ENCODE results near the gene HOXD11. TPM values are rescaled to one million over a fixed set of nuclear protein-coding genes. Genes with fewer than 3 reads are reported as not detected.

Gene HOXD11
- total RNA-seq, 4 donors from 2014 or later = 0.21 to 1.8 (median 1.2) TPM; not detected in 1

DNA sequence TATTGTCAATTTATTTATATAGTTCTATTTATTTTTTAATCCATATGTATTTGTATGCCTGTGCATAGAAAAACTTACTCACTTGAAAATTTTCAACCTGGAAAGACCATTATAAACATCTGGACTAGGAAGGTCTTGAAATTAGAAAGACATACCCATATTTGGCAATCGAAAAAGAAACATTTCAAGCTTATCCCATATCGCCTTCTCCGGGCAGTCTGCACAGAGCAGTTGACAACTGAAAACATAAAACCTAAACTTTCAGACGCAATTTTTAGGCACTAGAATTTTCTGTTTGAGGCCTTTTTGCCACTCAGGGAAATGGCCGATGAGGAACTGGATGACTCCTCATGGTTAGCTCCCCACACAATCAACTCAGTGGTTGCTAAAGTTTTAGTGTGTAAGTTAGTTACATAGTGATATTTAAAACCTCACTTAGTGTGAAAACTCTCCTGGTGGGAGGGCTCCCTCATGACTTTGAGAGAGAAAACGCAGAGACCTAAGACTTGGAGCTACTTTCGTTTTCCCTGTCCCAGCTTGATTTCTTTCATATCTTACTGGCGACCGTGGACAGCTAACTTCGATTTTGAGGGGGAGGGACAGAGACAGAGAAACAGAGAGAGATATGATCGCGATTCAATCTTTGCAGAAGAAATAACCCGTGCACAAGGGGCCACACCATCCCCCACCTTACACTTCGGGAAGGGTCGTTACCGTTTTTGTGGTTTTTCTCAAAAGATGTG, 10.7 kb upstream of the HOXD11 start:
- peaks cover 8 to 98% of the 10 kb centered on the region in 2 donors for H3K27me3 ChIP-seq
- peaks cover 0 to 66% (median 11%) of the 10 kb centered on the region in 4 donors for H3K4me1 ChIP-seq
- DNase-seq (ENCODE audit: low spot score in 2 of 2) = no peak
- H3K27ac ChIP-seq = no peak overlapping the region
- peak overlapping the region in 1 of 4 donors; percentile 41 for H3K4me3 ChIP-seq
- TF ChIP-seq, protein P1, sequence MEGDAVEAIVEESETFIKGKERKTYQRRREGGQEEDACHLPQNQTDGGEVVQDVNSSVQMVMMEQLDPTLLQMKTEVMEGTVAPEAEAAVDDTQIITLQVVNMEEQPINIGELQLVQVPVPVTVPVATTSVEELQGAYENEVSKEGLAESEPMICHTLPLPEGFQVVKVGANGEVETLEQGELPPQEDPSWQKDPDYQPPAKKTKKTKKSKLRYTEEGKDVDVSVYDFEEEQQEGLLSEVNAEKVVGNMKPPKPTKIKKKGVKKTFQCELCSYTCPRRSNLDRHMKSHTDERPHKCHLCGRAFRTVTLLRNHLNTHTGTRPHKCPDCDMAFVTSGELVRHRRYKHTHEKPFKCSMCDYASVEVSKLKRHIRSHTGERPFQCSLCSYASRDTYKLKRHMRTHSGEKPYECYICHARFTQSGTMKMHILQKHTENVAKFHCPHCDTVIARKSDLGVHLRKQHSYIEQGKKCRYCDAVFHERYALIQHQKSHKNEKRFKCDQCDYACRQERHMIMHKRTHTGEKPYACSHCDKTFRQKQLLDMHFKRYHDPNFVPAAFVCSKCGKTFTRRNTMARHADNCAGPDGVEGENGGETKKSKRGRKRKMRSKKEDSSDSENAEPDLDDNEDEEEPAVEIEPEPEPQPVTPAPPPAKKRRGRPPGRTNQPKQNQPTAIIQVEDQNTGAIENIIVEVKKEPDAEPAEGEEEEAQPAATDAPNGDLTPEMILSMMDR (IDR thresholded peaks at IDR 0.05) = no peak
- TF ChIP-seq POLR2A (IDR thresholded peaks at IDR 0.05) (no peak), EP300 (IDR thresholded peaks at IDR 0.05) (peak in 1 of 2 donors; percentile 81)
- H3K9me3 ChIP-seq = no peaks in the 10 kb centered on the region
- H3K36me3 ChIP-seq = no peaks in the 10 kb centered on the region
- WGBS, 2 donors = 11 to 16% methylated on average over 16 of the region's 16 CpGs

DNA sequence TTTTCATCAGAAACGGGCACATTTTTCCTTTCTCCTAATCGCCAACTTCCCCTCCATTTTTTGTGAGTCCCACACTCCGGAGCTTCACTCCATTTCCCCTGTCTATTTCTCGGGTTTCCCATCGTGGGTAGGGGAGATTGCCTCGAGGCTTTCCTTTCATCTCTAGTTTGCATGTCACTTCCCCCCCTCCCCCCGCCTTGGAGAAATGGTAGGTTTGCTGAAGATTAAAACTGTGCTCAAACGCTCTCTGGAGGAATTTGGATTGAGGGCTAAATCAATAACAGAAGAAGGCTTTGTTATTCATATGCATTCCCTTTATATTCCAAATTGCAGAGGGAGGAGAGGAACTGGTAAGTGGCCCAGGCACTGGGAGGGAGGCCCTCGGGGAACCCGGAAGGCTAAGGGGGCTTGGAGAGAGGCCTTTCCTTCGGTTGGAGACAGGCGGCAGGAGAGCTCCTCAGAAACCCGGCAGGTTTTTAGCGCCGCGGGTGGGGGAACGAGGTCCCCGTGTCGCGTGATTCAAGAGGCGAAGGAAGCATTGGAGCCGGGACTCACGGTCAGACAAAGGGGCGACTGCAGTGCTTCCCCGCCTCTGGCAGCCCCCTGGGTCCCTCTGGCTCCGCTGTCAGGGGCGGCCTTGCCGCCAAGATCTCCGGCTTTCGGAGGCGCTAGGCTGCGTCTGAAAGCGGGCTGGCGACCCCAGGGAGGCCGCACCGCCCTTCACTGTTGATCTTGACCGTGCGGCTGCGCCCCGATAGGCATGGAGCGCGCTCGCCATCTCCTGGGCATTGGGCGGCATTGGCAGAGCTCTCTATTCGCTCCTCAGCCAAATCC, 9.9 kb upstream of the HOXD11 start:
- TF ChIP-seq, protein P1 (IDR thresholded peaks at IDR 0.05) = peak; percentile 66 to 74 (median 71)
- TF ChIP-seq EP300 (IDR thresholded peaks at IDR 0.05) (no peak), POLR2A (IDR thresholded peaks at IDR 0.05) (no peak)
- peak; percentile 42 to 48 for DNase-seq (ENCODE audit: low spot score in 2 of 2)
- Histone ChIP-seq H3K9me3 (no peaks in the 10 kb centered on the region), H3K4me3 (peak overlapping the region; percentile 12 to 41 (median 22)), H3K4me1 (peaks cover 0 to 59% (median 11%) of the 10 kb centered on the region in 4 donors), H3K27me3 (peaks cover 8 to 98% of the 10 kb centered on the region in 2 donors), H3K27ac (no peak overlapping the region), H3K36me3 (no peaks in the 10 kb centered on the region)
- WGBS, 2 donors = 3% methylated on average over 36 to 43 of the region's 45 CpGs

DNA sequence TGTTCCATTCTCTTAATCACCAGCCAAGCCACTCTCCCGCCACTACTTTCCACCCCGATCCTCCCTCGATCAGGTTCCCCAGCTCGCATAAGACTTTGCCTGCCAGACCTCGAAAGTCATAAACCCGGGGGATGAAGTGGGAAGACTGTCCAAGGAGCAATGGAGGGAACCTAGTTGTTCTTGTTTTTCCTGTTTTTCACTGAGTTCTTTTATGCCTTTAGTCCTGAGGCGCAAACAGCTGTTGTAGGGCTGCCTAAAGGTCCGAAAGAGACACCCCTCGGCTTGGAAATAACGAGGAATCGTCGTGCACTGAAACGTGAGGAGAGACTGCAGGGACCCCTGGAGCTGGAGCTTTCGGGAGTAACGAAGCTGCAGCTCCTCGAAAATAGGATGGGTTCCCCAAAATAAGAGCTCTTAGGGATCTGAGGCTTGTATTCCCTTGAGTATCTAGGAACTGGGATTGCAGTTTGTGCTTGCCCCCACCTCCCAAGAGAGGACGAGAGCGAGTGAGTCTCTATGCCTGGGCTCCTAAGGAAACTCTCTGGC, 9.2 kb upstream of the HOXD11 start:
- H3K4me3 ChIP-seq = no peak overlapping the region
- TF ChIP-seq EP300 (IDR thresholded peaks at IDR 0.05) (no peak), POLR2A (IDR thresholded peaks at IDR 0.05) (no peak)
- TF ChIP-seq, protein P1 (IDR thresholded peaks at IDR 0.05) = no peak
- WGBS, 2 donors = 3 to 4% methylated on average over 18 of the region's 18 CpGs
- no peaks in the 10 kb centered on the region for H3K9me3 ChIP-seq
- peaks cover 8 to 100% of the 10 kb centered on the region in 2 donors for H3K27me3 ChIP-seq
- peaks cover 0 to 52% (median 11%) of the 10 kb centered on the region in 4 donors for H3K4me1 ChIP-seq
- H3K36me3 ChIP-seq = no peaks in the 10 kb centered on the region
- no peak overlapping the region for H3K27ac ChIP-seq
- DNase-seq (ENCODE audit: low spot score in 2 of 2) = no peak

DNA sequence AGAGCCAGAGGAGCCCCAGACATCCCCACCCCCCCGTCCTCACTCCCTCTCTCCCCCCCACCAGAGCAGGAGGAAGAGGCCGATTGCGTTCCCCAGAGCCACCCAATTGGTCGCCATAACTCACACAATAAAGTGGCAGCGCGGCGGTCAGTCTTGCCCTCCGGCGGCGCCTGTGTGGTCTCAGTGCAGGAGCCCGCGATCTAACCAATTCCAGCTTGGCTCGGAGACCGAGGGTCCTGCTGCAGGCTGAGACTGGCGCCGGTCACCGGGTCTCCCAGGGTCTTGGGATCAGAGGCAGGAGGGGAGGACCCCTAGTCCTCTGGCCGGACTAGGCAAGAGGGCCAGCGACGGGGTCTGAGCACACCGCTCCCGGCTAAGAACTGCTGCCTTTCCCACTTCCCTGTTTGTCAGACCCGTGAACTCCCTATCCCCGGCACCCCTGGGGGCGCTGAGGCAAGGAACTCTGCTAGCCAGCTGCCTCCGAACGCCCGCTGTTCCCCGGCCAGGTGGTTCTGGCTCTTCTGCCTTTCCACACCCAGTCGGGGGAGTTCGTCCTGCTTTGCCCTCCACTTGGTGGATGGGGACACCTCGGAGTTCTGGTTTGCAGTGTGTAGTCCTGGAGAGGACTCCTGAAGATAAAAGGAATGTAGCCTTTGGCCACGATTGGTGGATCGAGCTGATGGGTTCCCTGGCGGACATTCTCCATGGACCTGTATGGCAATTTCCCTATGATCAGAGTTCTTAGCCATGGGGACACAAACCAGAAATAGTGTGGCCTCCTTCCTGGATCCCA, 8.5 kb upstream of the HOXD11 start:
- H3K9me3 ChIP-seq = no peaks in the 10 kb centered on the region
- no peak overlapping the region for H3K4me3 ChIP-seq
- DNase-seq (ENCODE audit: low spot score in 2 of 2) = no peak
- 6 to 11% methylated on average over 18 to 21 of the region's 35 CpGs for WGBS, 2 donors
- TF ChIP-seq POLR2A (IDR thresholded peaks at IDR 0.05) (no peak), EP300 (IDR thresholded peaks at IDR 0.05) (no peak)
- TF ChIP-seq, protein P1 (IDR thresholded peaks at IDR 0.05) = no peak
- no peak overlapping the region for H3K27ac ChIP-seq
- peaks cover 7 to 100% of the 10 kb centered on the region in 2 donors for H3K27me3 ChIP-seq
- H3K36me3 ChIP-seq = no peaks in the 10 kb centered on the region
- H3K4me1 ChIP-seq = peaks cover 0 to 45% (median 5%) of the 10 kb centered on the region in 4 donors
